Pancreas (tissue), 10 donors: ENCODE results near the gene ZDHHC11B. TPM values are rescaled to one million over a fixed set of nuclear protein-coding genes. Genes with fewer than 3 reads are reported as not detected.
"Not testable (repeated sequence)": the region's sequence is repeated elsewhere in the genome, so short reads cannot be mapped to it uniquely, and the experiment has no call there.

ENCODE experiments used
- ATAC-seq, 4 donors: fragments of 200-7000 bp; cut with Tn5 transposase; one replicate each; pipeline versions ENCODE4 v1.8.0 to v1.9.1; 2020; ENCODE audit warnings: mild to moderate bottlenecking in 4 of 4, moderate library complexity in 4 of 4
- DNase-seq, 6 donors: peaks; one replicate each; pipeline ENCODE4 v3.0.0-alpha.2; 2020
- FAIRE-seq: peaks from 2 replicates; lab custom pipeline; 2012; peaks lifted over from hg19 to GRCh38; lab: Jason Lieb, UNC
- H3K27ac ChIP-seq, 4 donors: fragments of 200-600 bp; sonication (generic); 1 replicate in 3 of 4; 2 replicates in 1 of 4; pipeline versions ENCODE4 v1.5.0 to v1.8.0; 2020
- H3K27me3 ChIP-seq, 4 donors: fragments of 200-600 bp; one replicate each; pipeline ENCODE4 v1.8.0; 2021
- H3K36me3 ChIP-seq, 3 donors: fragments of 200-600 bp; sonication (generic) in 1 of 3; one replicate each; pipeline versions ENCODE4 v1.5.0 to v1.8.0; 2020 to 2021
- H3K4me1 ChIP-seq, 3 donors: fragments of 200-600 bp; one replicate each; pipeline ENCODE4 v1.8.0; 2021
- H3K4me3 ChIP-seq, 4 donors: fragments of 200-600 bp; sonication (generic) in 2 of 4; one replicate each; pipeline versions ENCODE4 v1.5.0 to v1.8.0; 2020 to 2021
- H3K9me3 ChIP-seq, 4 donors: fragments of 200-600 bp; one replicate each; pipeline ENCODE4 v1.8.0; 2021
- WGBS, 2 donors: extraction: QIAGEN DNeasy Blood & Tissue Kit; methylation state at CpG; one replicate each; pipeline ENCODE4 v1.1.7; 2013; 5-methylcytosine and 5-hydroxymethylcytosine counted together
- intact Hi-C, 3 donors: fragments of 100-400 bp; cut with DNase I; formaldehyde crosslinking; loops; one replicate each; pipeline versions ENCODE4 v1.11.1 to v1.14.2; 2022
- polyA plus RNA-seq, 2 donors: library from polyadenylated mRNA; stranded (reverse); fragments of 200-250 nt; gene quantifications; one replicate each; pipeline ENCODE4 v1.2.3, GENCODE V29; 2013
- total RNA-seq, 6 donors: library from RNA; stranded (reverse); fragmentation: NEBNext Ultra II Directional in 4 of 6; extraction: Animal tissue kit (Norgen Biotek cat#: 25700) in 4 of 6; gene quantifications; one replicate each; pipeline versions ENCODE4 v1.2.1 to v1.2.4, GENCODE V29; 2021 to 2023
- TF ChIP-seq, protein P1 (sequence below), 4 donors: fragments of 200-600 bp; sonication (generic) in 3 of 4; IDR thresholded peaks; one replicate each; pipeline versions ENCODE4 v1.5.0 to v1.8.0; 2021; ENCODE audit warnings: antibody characterized with exemption in 4 of 4
- donor health status: healthy with polysubstance abuse.
- donor health status: DM: no; HTN: no; CAD: no; lungs with moderate emphysema.
- donor health status: DM: no; HTN: no; CAD: no.
- donor health status: control.
- donor health status: control.
- donor health status: Bipolar disorder and iron deficiency.
- donor health status: DM: yes; HTN: yes; CAD: no.
- donor health status: DM: no; HTN: no; CAD: no.
- donor health status: DM: no; HTN: no; CAD: no.
- donor health status: DM: yes; HTN: yes; CAD: no.

The ZDHHC11B gene
- total and polyA plus RNA-seq, 8 donors, result 2.8 to 19.9 (median 6.2) TPM

DNA sequence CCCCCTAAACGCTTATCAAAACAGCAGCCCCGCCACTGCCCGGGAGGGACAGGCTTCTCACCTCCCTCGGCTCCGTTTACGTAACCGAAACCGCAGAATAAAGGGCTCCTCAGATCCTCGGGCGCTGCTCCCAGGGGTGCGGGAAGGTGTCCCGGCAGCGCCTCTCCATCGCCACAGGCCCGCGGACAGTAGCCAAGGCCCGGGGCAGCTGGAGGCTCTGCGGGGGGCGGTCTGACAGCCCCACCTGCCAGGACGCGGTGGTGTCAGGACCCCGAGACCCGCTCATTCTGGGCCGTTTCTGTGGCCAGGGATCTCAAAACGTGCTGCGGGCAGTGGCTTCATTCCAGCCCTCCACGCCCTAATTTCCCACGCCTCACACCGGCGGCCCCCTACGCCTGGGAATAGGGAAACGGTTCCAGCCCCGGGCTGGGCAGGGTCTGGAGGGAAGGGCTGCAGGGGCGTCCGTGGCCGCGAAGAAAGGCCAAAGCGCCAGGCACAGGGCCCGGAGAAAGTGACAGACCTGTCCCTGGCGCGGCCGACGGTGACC, 575 bp downstream of the ZDHHC11B start:
- intact Hi-C loops, H3K27me3 ChIP-seq, H3K9me3 ChIP-seq, H3K4me1 ChIP-seq, FAIRE-seq, H3K36me3 ChIP-seq: not testable (repeated sequence)
- 0 to 2% methylated on average over 13 to 36 of the region's 43 CpGs for WGBS, 2 donors
- ATAC-seq, result peak; percentile 24 to 48 (median 32)
- H3K27ac ChIP-seq, result peak overlapping the region in 2 of 4 donors; percentile 28 to 53
- peak overlapping the region; percentile 47 to 77 (median 50) for H3K4me3 ChIP-seq
- DNase-seq, result peak in 5 of 6 donors; percentile 28 to 79 (median 72)

DNA sequence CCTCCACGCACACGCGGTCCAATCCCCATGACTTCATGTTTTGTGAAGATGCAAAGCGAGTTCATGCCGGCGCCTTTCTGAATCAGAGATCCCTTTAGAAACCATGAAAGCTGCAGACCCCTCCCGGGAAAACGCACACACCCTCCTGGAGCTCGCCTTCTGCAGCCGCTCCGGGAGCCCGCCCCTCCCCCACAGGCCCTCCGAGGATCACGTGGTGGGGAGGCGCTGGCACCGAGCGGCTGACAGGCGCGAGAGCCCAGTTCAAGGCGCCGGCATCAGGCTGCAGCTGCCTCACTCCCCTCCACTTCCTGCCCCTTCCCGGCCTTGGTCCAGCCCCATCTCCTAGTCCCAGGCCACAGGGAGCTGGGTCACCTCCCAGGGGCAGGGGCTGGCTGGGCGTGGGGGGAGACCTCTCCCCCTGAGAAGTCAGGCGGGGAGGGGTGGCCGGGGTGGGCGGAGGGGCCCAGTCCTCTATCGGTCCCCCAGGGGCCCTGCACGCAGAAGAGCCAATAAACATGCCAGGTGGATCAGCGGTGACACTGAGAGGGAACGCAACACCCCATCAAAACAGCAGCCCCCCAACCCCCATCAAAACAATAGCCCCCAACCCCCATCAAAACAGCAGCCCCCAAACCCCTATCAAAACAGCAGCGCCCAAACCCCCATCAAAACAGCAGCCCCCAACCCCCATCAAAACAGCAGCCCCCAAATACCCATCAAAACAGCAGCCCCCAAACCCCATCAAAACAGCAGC, 1.3 kb downstream of the ZDHHC11B start:
- H3K4me3 ChIP-seq, result peak overlapping the region in 2 of 4 donors; percentile 23 to 27
- ATAC-seq, result peak; percentile 59 to 81 (median 75)
- H3K9me3 ChIP-seq, FAIRE-seq, H3K27ac ChIP-seq, intact Hi-C loops, H3K36me3 ChIP-seq, H3K4me1 ChIP-seq, H3K27me3 ChIP-seq: not testable (repeated sequence)
- peak; percentile 47 to 84 (median 78) for DNase-seq
- 5 to 6% methylated on average over 24 to 30 of the region's 31 CpGs for WGBS, 2 donors

DNA sequence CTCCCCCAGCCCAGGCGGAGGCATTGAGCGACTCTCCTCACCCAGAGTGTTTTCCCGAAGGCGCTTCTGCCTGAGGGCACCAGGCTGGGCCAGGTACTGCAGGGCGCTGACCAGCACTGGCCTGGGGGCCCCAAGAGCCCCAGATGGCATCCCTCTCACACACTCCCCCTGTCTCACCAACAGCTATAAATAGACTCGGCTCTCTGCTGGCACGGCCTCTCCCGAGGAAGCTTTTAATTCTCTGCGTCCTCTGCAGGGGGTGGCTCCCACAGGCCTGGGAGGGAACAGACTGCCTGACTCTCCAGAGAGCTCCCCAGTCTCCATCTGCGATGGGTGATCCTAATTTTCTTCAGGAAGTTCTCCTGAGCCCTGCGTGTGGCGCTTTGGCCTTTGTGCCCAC, 2.2 kb downstream of the ZDHHC11B start:
- no CpG with 5 or more reads among the region's 12 CpGs for WGBS, 2 donors
- H3K4me1 ChIP-seq, FAIRE-seq, H3K27ac ChIP-seq, H3K4me3 ChIP-seq, DNase-seq, H3K9me3 ChIP-seq, H3K36me3 ChIP-seq, intact Hi-C loops, H3K27me3 ChIP-seq: not testable (repeated sequence)
- ATAC-seq, result peak; percentile 0 to 22 (median 9)

DNA sequence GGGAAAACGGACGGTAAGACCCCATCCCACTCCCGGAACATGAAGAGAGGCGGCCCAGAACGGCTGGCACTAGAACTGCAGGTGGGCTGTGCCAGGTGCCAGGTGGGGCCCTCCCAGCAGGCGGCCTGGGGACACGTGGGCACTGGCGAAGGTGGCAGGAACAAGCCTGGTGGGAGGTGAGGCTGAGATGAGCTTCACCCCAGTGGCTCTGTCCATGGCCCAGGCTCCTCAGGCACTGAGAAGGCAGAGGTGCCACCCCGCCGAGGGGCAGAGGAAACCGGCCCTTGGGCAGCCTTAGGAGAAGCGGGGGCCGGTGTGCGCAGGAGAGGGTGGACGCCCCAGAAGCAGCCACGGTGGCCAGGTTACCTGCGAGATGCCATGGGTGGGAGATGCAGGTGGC, 4.0 kb downstream of the ZDHHC11B start:
- H3K9me3 ChIP-seq, H3K4me1 ChIP-seq, H3K27me3 ChIP-seq, H3K4me3 ChIP-seq, ATAC-seq, FAIRE-seq, intact Hi-C loops, H3K27ac ChIP-seq, H3K36me3 ChIP-seq: not testable (repeated sequence)
- 81 to 92% methylated on average over 12 to 17 of the region's 17 CpGs for WGBS, 2 donors
- peak in 4 of 6 donors; percentile 18 to 67 (median 53) for DNase-seq

DNA sequence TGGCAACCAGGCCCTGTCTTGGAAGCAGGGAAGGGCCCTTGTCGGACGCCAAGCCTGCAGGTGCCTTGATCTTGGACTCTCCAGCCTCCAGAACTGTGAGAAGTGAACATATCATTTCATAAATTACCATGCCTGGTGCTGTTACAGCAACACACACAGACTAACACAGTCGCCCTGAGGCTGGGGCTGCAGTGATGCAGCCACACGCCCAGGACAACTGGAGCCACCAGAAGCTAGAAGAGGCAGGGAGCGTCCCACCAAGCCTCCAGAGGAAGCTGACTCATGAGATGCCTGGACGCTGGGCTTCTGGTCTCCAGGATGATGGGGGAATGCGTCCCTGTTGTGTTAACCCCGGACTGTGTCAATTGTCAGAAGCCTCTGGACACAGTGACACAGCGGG, 5.6 kb downstream of the ZDHHC11B start:
- H3K4me1 ChIP-seq, H3K27ac ChIP-seq, H3K27me3 ChIP-seq, FAIRE-seq, H3K9me3 ChIP-seq, ATAC-seq, H3K36me3 ChIP-seq, H3K4me3 ChIP-seq: not testable (repeated sequence)
- intact Hi-C loops, result loop anchor here in 1 of 3 donors (10.0 kb wide), 1 partner anchor 94 kb away; no protein-coding TSS in a partner anchor
- DNase-seq, result peak in 2 of 6 donors; percentile 10 to 12
- 87 to 95% methylated on average over 7 to 8 of the region's 9 CpGs for WGBS, 2 donors

DNA sequence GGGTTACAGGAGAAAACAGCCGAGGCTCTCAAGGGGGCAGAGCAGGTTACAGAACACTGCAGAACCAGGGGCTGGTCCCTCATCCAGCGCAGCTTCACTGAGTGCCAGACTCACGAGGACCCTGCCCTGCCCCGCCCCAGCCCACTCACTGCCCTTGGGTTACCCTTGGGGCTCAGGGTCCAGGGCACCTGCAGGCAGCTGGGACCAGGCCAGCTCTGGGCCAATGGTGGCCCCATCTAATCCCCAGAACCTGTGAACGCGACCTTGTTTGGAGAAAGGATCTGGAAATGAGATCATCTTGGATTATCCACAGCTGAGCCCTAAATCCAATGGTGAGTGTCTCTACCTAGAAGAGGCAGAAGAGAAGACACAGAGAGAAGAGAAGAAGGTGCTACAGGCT, 6.1 kb downstream of the ZDHHC11B start:
- not testable (repeated sequence) for H3K36me3 ChIP-seq, H3K27ac ChIP-seq, H3K4me3 ChIP-seq, H3K9me3 ChIP-seq, FAIRE-seq, ATAC-seq, H3K27me3 ChIP-seq, H3K4me1 ChIP-seq
- 89 to 96% methylated on average over 3 of the region's 6 CpGs for WGBS, 2 donors
- intact Hi-C loops, result loop anchor here in 1 of 3 donors (10.0 kb wide), 1 partner anchor 94 kb away; no protein-coding TSS in a partner anchor
- DNase-seq, result peak in 2 of 6 donors; percentile 26 to 30

DNA sequence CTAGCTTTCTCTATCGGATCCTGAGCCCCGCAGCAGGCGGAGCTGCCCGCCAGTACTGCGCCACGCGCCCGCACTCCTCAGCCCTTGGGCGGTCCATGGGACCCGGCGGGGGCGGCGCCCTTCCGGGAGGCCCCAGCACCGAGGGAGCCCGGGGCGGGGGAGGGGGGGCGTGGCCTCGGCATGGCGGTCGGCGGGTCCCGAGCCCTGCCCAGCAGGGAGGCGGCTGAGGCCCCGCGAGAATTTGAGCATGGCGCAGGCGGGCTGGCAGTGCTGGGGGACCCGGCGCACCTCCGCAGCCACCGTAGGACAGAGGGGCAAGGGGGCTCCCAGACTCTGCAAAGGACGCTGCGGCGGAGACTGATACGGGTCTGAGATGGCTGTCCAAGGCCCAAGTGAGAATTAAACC, 6.8 kb downstream of the ZDHHC11B start:
- no peak for FAIRE-seq
- DNase-seq, result peak in 4 of 6 donors; percentile 26 to 64 (median 63)
- no peak for ATAC-seq
- no peaks in the 10 kb centered on the region for H3K27me3 ChIP-seq
- H3K4me1 ChIP-seq, result peaks cover 0 to 7% (median 5%) of the 10 kb centered on the region in 3 donors
- no peaks in the 10 kb centered on the region for H3K9me3 ChIP-seq
- WGBS, 2 donors, result 92 to 94% methylated on average over 30 to 36 of the region's 36 CpGs
- intact Hi-C loops, result loop anchor here in 1 of 3 donors (10.0 kb wide), 1 partner anchor 93 kb away; no protein-coding TSS in a partner anchor
- H3K27ac ChIP-seq, result no peak overlapping the region
- TF ChIP-seq, protein P1, sequence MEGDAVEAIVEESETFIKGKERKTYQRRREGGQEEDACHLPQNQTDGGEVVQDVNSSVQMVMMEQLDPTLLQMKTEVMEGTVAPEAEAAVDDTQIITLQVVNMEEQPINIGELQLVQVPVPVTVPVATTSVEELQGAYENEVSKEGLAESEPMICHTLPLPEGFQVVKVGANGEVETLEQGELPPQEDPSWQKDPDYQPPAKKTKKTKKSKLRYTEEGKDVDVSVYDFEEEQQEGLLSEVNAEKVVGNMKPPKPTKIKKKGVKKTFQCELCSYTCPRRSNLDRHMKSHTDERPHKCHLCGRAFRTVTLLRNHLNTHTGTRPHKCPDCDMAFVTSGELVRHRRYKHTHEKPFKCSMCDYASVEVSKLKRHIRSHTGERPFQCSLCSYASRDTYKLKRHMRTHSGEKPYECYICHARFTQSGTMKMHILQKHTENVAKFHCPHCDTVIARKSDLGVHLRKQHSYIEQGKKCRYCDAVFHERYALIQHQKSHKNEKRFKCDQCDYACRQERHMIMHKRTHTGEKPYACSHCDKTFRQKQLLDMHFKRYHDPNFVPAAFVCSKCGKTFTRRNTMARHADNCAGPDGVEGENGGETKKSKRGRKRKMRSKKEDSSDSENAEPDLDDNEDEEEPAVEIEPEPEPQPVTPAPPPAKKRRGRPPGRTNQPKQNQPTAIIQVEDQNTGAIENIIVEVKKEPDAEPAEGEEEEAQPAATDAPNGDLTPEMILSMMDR (IDR thresholded peaks at IDR 0.05), result no peak
- H3K36me3 ChIP-seq, result no peaks in the 10 kb centered on the region
- no peak overlapping the region for H3K4me3 ChIP-seq
